ENCODE measurements around the gene AGXT. TPM values are rescaled to one million over a fixed set of nuclear protein-coding genes. Genes with fewer than 3 reads are reported as not detected.

The AGXT gene
- total and polyA plus RNA-seq, 4 donors = 0.05 to 0.61 (median 0.16) TPM; not detected in 1

- no peak overlapping the region for H3K4me3 ChIP-seq
- 51 to 69% methylated on average over 7 of the region's 7 CpGs for WGBS, 2 donors
- no peak overlapping the region for H3K9ac ChIP-seq (ENCODE audit: insufficient read depth in 1 of 2, low read length in 2 of 2)
- H3K27me3 ChIP-seq (ENCODE audit: control insufficient read depth in 3 of 3, insufficient read depth in 3 of 3, low read length in 2 of 3) = no peaks in the 10 kb centered on the region
- DNase-seq (no peak), ATAC-seq (ENCODE audit: insufficient read depth, low FRiP score) (no peak)
- H3K9me3 ChIP-seq (ENCODE audit: control insufficient read depth in 4 of 4, insufficient read depth in 3 of 4, low read length in 3 of 4) = no peaks in the 10 kb centered on the region
- no peak overlapping the region for H3K27ac ChIP-seq (ENCODE audit: low read depth in 1 of 2, low read length in 1 of 2)
- TF ChIP-seq CTCF (IDR thresholded peaks at IDR 0.05; ENCODE audit: control extremely low read depth, extremely low read depth) = no peak
- H3K36me3 ChIP-seq (ENCODE audit: control insufficient read depth in 4 of 4, insufficient read depth in 4 of 4, low read length in 4 of 4) = no peaks in the 10 kb centered on the region
- peaks cover 0 to 23% (median 5%) of the 10 kb centered on the region in 5 donors for H3K4me1 ChIP-seq (ENCODE audit: control insufficient read depth in 5 of 5, insufficient read depth in 5 of 5, low read length in 5 of 5)
Measured at GRCh38 chr2:240902615-240903041, 34.0 kb downstream of the AGXT start.

GRCh38 chr2:240903191-240904060 is 34.8 kb downstream of the AGXT start:
- no peak for DNase-seq
- 93 to 94% methylated on average over 34 of the region's 34 CpGs for WGBS, 2 donors

GRCh38 chr2:240904216-240905175 is 35.9 kb downstream of the AGXT start:
- 88 to 89% methylated on average over 19 of the region's 19 CpGs for whole genome bisulfite sequencing, 2 donors
- H3K9ac ChIP-seq (ENCODE audit: insufficient read depth in 1 of 2, low read length in 2 of 2) = no peak overlapping the region
- no peaks in the 10 kb centered on the region for H3K27me3 ChIP-seq (ENCODE audit: control insufficient read depth in 3 of 3, insufficient read depth in 3 of 3, low read length in 2 of 3)
- ATAC-seq (ENCODE audit: insufficient read depth, low FRiP score) (no peak), DNase-seq (no peak)
- no peaks in the 10 kb centered on the region for H3K9me3 ChIP-seq (ENCODE audit: control insufficient read depth in 4 of 4, insufficient read depth in 3 of 4, low read length in 3 of 4)
- H3K36me3 ChIP-seq (ENCODE audit: control insufficient read depth in 4 of 4, insufficient read depth in 4 of 4, low read length in 4 of 4) = no peaks in the 10 kb centered on the region
- no peak overlapping the region for H3K4me3 ChIP-seq
- H3K27ac ChIP-seq (ENCODE audit: low read depth in 1 of 2, low read length in 1 of 2) = no peak overlapping the region
- peaks cover 0 to 11% (median 0%) of the 10 kb centered on the region in 5 donors for H3K4me1 ChIP-seq (ENCODE audit: control insufficient read depth in 5 of 5, insufficient read depth in 5 of 5, low read length in 5 of 5)
- TF ChIP-seq CTCF (IDR thresholded peaks at IDR 0.05; ENCODE audit: control extremely low read depth, extremely low read depth) = no peak

More at GRCh38 chr2:240903191-240904060, 34.8 kb downstream of the AGXT start:
- TF ChIP-seq CTCF (IDR thresholded peaks at IDR 0.05; ENCODE audit: control extremely low read depth, extremely low read depth) = no peak
- no peak for ATAC-seq (ENCODE audit: insufficient read depth, low FRiP score)
- peaks cover 0 to 17% (median 4%) of the 10 kb centered on the region in 5 donors for H3K4me1 ChIP-seq (ENCODE audit: control insufficient read depth in 5 of 5, insufficient read depth in 5 of 5, low read length in 5 of 5)
- no peaks in the 10 kb centered on the region for H3K27me3 ChIP-seq (ENCODE audit: control insufficient read depth in 3 of 3, insufficient read depth in 3 of 3, low read length in 2 of 3)
- no peak overlapping the region for H3K27ac ChIP-seq (ENCODE audit: low read depth in 1 of 2, low read length in 1 of 2)
- H3K4me3 ChIP-seq = no peak overlapping the region
- H3K9ac ChIP-seq (ENCODE audit: insufficient read depth in 1 of 2, low read length in 2 of 2) = no peak overlapping the region
- no peaks in the 10 kb centered on the region for H3K9me3 ChIP-seq (ENCODE audit: control insufficient read depth in 4 of 4, insufficient read depth in 3 of 4, low read length in 3 of 4)
- H3K36me3 ChIP-seq (ENCODE audit: control insufficient read depth in 4 of 4, insufficient read depth in 4 of 4, low read length in 4 of 4) = no peaks in the 10 kb centered on the region

All from lung (tissue), 12 donors.